ENCODE data around the gene POLR2M.

POLR2M gene

DNA sequence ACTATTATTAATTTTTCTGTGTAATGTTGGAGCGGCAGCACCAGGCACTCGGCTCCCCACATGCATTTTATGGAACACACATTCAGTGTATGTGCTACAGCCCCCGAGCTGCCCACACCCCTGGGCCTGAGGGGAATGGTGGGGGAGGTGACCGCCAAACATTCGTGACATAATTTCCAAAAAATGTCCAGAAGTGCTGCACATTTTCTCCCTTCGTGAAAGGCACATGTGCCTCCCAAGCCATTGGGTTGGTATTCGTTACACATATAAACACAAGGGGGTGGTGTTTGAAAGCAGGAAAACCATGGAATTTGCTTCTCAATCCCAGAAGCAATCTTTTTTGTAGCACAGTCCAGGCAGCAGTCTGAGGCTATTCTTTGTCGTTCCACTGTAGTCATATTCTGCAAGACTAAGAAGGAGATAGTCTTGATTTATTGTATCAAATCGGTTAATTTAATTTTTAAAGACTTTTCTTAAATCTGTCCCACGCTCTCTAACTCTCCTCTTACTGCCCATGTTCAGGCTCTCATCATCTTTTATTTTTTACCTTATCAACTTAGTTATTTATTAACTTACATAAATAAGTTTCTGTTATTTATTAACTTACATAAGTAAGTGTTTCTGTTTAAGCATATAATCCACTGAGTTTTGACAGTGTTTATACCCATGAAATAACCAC is 39.2 kb upstream of the POLR2M start:
- DNase-seq (ENCODE audit: low spot score): no peak
- Histone ChIP-seq H3K27ac (peak overlapping the region in 1 of 2 donors; percentile 34), H3K4me3 (peak overlapping the region; percentile 37)
- TF ChIP-seq CTCF (IDR thresholded peaks at IDR 0.05): no peak

DNA sequence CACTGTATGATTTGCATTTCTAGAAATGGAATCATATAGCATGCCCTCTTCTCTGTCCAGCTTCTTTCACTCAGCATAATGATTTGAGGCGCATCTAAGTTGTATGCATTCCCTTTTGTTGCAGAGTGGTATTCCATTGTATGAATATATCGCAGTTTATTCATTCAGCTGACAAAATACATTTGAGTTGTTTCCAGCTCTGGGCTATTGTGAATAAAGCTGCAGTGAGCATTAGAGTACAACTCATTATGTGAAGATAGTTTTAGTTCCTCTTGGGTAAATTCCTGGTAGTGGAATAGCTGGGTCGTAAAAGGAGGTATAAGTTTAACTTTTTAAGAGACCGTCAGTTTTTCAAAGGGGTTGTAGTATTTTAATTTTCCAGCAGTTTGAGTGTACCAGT is 38.5 kb upstream of the POLR2M start:
- TF ChIP-seq CTCF (IDR thresholded peaks at IDR 0.05): no peak
- Histone ChIP-seq H3K4me3 (no peak overlapping the region), H3K27ac (no peak overlapping the region)
- no peak for DNase-seq (ENCODE audit: low spot score)

GRCh38 chr15:57671636-57672035 is 34.9 kb upstream of the POLR2M start:
- no peak overlapping the region for H3K4me3 ChIP-seq
- DNase-seq (ENCODE audit: low spot score): no peak
- H3K27ac ChIP-seq: no peak overlapping the region
- TF ChIP-seq CTCF (IDR thresholded peaks at IDR 0.05): no peak

- DNase-seq (ENCODE audit: low spot score): no peak
- no peak for TF ChIP-seq CTCF (IDR thresholded peaks at IDR 0.05)
- Histone ChIP-seq H3K27ac (no peak overlapping the region), H3K4me3 (no peak overlapping the region)
Observed at GRCh38 chr15:57675481-57676181, 30.9 kb upstream of the POLR2M start.

GRCh38 chr15:57676585-57676984 is 29.9 kb upstream of the POLR2M start:
- no peak for TF ChIP-seq CTCF (IDR thresholded peaks at IDR 0.05)
- Histone ChIP-seq H3K4me3 (no peak overlapping the region), H3K27ac (no peak overlapping the region)
- no peak for DNase-seq (ENCODE audit: low spot score)

- no peak for DNase-seq (ENCODE audit: low spot score)
- no peak overlapping the region for H3K27ac ChIP-seq
- no peak overlapping the region for H3K4me3 ChIP-seq
- TF ChIP-seq CTCF (IDR thresholded peaks at IDR 0.05): no peak
Observed at GRCh38 chr15:57677204-57677603, 29.3 kb upstream of the POLR2M start.

DNA sequence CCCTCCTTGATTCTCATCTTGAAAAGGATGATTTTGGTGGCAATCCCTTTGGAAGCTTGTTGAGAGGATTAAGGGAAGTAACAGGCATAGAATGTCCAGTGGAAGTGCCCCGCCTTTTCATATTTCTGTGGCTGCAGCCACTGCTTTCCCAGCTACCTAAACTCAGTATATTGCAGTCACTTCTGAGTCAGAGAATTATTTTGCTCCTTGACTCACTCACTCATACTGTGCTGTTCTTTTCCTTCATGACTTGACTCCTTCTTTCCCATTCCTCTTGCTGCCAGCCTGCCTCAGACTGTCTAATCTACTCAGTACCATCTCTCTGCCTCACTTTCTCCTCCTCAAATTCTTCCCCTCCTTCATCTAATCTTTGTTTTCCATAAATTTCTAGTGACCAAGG is 26.5 kb upstream of the POLR2M start:
- H3K4me3 ChIP-seq: no peak overlapping the region
- no peak for DNase-seq (ENCODE audit: low spot score)
- no peak for TF ChIP-seq CTCF (IDR thresholded peaks at IDR 0.05)
- H3K27ac ChIP-seq: peak overlapping the region; percentile 44 to 59
